H54 (cell line): ENCODE data around the gene PLCB1.

Experiments used
- DNase-seq: peaks from one replicate; pipeline ENCODE4 v3.0.0; 2011; ENCODE audit warnings: low spot score, mixed read lengths; ENCODE audit not compliant: insufficient read length
- FAIRE-seq: peaks from 3 replicates; lab custom pipeline; 2011; peaks lifted over from hg19 to GRCh38; lab: Jason Lieb, UNC
- POLR2A ChIP-seq: IDR thresholded peaks from 2 replicates; pipeline ENCODE4 v1.6.1; 2011; ENCODE audit warnings: low read depth, mild to moderate bottlenecking, low read length

Gene PLCB1

DNA sequence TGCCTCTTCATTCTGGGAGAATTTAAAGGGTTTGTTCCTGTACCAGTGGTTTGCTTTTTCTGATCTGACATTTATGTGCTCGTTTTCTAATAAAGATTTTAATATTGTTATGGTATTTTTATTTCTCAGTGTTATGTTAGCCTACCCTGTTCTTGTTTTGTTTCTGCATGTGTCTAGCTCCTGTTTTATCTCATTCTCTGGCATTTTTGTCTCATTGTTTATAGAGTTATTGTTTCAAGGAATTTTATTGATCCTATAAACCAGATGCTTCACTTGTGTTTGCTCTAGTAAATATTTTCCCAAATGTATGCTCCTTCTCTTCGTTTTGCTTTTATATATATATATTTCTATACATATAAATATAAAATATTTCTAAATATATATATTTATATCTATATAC is 152.8 kb downstream of the PLCB1 start:
- DNase-seq (no peak), FAIRE-seq (no peak)

DNA sequence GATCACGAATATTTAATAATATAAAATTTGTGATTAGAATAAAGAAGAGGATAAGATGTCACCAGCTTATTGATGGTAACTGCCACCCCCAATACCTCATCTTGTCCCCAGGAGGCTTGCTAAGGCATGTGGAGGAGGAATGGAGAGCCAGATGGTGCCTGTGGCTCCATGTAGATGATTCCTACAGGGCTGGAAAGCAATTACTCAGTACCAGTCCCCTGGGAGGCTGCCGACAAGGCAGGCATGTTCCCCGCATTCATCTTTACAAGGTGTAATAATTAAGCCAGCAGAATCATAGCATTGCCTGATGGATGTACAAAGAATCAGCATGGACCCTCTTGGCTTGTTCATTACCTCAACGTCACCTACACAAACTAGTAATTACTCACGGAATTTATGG is 155.3 kb downstream of the PLCB1 start:
- no peak for TF ChIP-seq POLR2A
- no peak for DNase-seq
- no peak for FAIRE-seq

More for the DNA sequence above, 152.8 kb downstream of the PLCB1 start:
- TF ChIP-seq POLR2A: no peak

DNA sequence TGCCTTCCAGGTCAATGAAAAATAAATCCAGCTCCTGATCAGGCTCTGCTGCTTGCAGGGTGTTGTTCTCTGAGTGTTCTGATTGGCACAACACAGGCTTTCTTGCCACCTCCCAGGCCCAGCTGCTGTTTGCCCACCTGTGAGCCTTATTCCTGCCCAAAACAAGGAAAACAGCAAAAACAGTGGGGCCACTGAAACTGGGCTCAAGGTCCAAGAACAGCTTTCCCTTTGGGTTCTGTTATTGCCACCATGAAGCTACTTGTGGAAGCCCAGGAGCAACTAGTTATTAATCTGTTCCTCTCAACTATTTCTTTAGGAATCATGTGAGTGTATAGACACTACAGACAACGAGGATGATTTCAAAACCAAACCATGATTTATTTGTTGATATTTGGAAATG is 159.1 kb downstream of the PLCB1 start:
- TF ChIP-seq POLR2A: no peak
- FAIRE-seq (no peak), DNase-seq (no peak)

DNA sequence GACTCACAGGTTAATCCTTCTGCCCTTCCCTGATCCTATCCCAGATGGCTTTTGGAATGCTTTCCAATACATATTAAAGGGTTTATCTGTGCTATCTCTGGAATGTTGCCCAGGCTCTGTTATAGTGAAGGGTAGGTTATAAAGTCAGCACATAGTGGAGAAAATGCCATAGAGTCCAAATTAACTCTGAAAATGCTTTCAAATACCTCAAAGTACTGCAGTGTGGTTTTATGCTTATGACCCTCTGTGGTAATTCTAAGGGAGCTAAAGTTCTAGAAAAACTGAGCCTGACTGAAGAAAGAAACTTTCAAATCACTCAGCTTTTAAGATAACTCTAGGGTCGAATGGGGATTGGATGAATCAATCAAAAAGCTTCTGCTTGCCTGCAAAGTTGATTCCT is 159.8 kb downstream of the PLCB1 start:
- FAIRE-seq (no peak), DNase-seq (no peak)
- TF ChIP-seq POLR2A: no peak

DNA sequence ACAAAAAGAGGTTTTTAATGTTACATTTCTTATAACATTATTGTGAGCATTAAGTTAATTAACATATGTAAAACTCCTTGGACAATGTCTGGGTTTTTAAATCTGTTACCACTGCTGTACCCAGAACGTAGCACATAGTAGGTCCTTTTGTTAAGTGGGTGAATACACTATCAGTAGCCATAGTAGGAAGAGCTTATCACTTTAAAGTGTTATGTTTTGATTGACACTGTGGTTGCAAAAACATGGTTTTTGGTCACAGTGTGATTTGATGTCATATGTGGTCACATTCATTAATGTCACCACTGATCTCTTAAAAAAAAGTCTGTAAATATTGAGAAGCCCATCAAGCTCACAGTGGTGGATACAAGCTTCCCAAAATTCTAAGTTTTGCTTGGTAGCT is 160.7 kb downstream of the PLCB1 start:
- no peak for TF ChIP-seq POLR2A
- no peak for DNase-seq
- FAIRE-seq: no peak

DNA sequence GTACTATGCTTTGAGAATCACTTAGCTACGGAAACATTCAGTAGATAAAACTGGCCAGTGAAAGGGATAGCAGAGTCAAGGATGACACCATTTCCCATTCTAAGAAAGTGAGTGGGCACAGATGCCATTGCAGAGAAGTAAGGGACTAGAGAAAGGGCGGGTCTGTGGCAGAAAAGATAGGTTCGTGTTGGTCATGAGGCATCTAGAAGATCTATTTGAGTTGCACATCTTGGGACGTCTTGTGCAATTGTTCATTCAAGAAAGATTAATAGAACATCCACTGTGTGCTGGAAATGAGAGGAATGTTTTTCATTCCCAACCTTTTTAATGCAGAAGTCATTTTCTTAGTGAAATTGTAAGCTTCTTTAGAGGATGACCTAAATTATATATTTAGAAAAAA is 161.7 kb downstream of the PLCB1 start:
- DNase-seq: no peak

DNA sequence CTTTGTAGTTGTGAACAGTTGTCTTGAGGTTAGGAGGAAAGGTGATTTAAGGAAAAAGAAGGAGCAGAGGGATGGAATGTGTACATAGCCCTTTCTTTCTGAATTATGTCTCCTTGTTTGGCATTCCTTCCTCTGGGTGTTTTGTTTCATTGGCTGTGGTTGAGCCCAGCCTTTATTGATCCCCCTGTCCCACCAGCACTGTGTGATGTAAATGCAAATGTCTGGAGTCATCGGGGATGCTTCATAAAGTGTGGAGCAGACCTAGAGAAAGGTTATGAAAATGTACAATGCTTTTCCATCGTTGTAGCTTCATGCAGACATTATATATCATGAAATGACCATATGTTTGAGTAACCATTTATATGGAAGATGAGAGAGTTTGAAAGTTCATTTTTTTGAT is 164.5 kb downstream of the PLCB1 start:
- FAIRE-seq: no peak

More for the DNA sequence above, 161.7 kb downstream of the PLCB1 start:
- no peak for FAIRE-seq
- TF ChIP-seq POLR2A: no peak

DNA sequence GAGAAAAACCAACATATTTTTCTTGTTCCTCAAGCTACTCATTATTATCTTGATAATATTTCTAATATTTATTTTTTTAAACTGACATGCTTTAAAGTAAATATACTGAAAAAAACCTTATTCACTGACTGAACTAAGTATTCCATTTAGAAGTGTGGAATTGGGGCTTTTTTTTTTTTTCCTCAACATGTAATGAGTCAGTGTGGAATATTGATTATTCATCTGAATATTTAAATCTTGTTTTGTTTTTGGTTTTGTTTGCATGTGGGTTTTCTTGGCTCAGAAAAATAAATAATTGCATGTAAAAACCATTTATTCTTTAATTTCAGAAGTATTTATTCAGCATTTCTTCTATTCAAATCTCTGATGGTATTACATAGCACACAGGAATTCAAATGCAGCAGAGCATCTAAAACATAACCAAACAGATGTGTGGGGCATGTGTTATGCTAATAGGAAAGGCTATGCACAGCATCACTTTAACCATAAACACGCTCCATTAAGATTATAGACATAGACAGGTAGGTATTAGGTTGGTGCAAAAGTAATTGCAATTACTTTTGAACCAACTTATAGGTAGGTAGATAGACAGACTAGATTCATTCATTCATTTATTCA is 166.5 kb downstream of the PLCB1 start:
- no peak for FAIRE-seq
- no peak for TF ChIP-seq POLR2A
- no peak for DNase-seq

More for the DNA sequence above, 164.5 kb downstream of the PLCB1 start:
- DNase-seq: no peak
- TF ChIP-seq POLR2A: no peak

DNA sequence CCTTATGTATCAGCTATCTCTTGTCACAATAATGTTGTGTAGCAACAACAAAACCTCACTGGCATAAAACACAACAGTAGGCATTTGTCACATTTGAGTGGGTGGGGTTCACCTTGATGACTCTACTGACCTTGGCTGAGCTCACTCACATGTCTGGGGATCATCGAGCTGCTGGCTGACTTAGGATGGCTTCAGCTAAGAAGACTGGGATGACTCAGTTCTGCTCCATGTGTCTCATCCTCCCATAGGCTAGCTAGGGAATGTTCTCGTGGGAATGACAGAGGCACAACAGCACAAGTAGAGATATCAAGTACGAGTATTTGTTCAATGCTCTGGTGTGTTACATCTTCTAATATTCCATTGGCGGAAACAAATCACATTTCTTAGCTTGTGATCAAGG is 167.9 kb downstream of the PLCB1 start:
- TF ChIP-seq POLR2A: no peak
- FAIRE-seq (no peak), DNase-seq (no peak)

DNA sequence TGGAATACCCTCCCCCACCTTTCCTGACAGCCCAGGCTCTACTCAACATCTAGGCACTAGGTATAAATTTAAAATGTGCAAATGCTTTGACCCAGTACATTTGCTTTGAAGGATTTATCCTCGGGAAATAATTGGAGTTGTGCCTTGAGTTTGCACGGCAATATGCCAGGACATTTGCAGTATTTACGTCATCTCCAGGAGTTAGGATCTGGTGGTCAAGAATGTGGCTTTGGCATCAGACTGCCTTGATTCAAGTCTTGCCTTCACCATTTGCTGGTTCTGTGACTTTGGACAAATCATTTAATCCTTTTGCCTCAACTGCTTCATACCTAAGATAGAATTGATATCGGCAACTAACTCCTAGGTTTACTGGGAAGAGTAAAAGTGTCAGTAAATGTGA is 169.6 kb downstream of the PLCB1 start:
- no peak for DNase-seq
- FAIRE-seq: no peak

DNA sequence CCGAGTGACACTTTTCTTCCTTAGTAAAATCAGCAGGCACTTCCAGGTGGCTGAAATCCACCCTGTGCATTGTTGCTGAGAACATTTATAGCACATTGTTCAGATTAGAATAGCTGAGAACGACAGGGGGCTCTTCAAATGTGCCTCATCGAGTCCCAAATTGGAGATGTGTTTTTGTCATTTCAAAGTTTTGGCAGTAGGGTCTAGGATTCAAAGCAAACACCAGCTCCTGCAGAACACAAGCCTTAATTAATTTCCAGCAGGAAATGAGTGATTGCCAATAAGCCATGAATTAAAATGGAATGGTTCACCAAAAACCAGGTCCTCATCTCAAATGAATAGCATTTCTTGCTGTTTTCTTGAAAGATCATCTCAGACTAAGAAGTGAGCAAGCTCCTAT is 171.6 kb downstream of the PLCB1 start:
- no peak for FAIRE-seq
- no peak for TF ChIP-seq POLR2A
- DNase-seq: no peak

More for the DNA sequence above, 169.6 kb downstream of the PLCB1 start:
- no peak for TF ChIP-seq POLR2A

DNA sequence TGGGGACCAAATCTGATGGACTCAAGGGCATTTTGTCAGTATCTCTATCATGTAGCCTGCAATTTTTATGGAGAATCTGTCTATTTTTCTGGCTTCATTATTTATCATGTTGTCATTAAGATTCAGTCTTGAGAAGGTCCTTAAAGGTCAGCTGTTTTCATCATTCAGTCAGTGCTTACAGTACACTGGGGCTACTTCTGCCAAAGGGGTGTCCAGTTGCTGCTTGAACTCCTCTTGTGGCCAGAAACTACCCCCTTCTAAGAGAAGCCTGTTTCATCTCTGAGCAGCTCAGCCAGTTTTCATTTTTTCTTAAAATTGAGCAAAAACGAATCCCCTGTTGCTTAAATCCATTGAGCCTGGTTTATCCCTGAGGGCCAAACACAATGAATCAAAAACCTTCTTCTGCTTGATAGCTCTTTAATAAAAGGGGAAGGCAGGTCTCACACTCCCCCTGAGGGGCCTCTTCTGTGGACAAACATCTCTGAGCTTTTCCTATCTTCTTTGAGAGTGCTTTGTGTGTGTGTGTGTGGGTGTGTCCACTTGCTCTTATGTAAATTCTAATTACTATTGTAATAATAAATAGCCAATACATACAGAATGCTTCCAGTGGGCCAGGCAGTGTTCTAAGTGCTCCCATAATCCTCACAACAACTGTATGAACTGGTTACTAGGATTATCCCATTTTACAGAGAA is 172.2 kb downstream of the PLCB1 start:
- no peak for TF ChIP-seq POLR2A
- FAIRE-seq (no peak), DNase-seq (no peak)

DNA sequence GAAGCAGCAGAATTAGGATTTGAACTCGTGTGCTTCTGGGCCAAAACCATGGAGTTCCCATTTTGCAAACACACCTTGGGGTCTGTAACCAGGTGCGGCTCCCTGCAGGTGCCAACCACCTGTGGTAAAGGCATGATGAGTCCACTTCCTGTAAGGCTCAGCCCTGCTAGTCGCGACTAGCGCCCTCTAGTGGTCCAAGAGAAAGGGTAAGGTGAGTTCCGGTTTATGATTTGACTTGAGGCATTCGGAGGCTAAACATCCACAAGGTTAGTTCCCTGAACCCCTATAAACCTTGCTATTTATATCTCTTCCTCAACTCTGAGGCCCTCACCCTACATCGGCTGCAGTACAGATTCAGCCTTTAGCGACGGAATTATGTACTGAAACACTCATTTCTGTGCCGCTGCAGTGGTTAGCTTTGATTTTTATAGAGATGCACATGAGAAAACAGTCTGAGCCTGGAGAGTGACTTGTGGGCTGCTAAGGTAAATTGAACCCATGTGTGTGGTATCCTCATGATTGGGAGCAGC is 173.4 kb downstream of the PLCB1 start:
- peak; percentile 78 for FAIRE-seq
- TF ChIP-seq POLR2A: no peak
- peak; percentile 6 for DNase-seq

DNA sequence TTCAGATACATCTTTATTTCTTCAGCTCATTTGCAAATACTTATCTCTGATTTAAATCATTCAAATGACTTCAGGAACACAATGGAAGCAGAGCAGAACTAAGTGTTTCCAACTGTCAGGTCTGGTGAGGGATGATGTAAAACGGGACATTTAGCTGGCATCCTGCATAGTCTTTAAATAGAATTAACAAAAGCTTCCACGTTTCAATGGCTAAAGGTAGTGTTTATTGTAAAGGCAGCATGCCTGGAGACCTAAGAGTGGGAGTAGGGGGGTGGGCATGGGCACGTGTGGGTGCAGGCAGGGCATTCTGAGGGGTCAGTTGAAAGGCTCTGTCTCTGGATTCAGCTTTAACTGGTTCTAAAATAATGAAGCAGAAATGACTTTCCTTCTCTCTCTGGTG is 174.9 kb downstream of the PLCB1 start:
- no peak for TF ChIP-seq POLR2A
- DNase-seq: no peak
- no peak for FAIRE-seq

DNA sequence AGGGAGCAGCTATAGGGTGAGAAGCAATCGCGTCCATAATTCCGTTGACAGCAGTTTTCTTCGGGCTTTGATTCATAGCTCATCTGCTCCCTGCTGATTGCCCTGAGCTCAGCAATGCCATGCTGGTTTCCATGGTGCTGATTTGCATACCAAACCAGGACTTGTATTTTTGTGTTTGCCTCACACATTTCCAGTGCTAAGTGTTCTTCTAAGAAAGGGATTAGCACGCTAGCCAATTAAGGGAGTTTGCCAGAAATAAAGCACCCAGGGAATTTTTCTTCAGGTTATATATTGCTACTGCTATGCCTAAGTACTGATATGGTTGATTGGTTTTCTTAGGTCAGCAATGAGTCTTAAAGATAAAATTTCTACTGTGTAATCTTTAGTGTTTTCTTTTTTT is 177.6 kb downstream of the PLCB1 start:
- no peak for FAIRE-seq
- TF ChIP-seq POLR2A: no peak
- no peak for DNase-seq
